C4-2B (cell line): ENCODE data around the gene USP25.

Experiments used
- ZFX ChIP-seq: fragments of 450-650 bp; IDR thresholded peaks from 2 replicates; pipeline ENCODE4 v1.6.1; 2017
- TF ChIP-seq, protein P1 (sequence below): fragments of 450-650 bp; conservative IDR thresholded peaks from 2 replicates; pipeline ENCODE4 v1.5.1; 2017; ENCODE audit warnings: mild to moderate bottlenecking

DNA sequence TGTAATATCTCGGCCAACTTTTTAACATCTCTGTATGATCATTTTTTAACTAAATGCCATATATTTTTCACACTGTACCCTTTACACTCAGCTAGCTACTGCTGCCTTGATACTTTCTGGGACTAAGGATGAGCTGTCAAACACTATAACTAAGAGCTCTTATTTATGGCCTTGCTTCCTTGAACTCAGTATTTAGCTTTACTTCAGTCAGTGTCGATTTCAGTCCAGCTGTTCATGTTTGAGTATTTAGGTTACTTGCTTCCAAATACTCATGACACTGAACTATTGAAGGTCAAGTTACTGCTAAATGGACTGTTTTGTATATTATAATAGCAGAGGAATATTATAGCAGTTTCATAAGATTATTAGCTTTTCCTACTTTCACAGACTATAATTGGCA, 25.9 kb upstream of the USP25 start:
- TF ChIP-seq, protein P1, sequence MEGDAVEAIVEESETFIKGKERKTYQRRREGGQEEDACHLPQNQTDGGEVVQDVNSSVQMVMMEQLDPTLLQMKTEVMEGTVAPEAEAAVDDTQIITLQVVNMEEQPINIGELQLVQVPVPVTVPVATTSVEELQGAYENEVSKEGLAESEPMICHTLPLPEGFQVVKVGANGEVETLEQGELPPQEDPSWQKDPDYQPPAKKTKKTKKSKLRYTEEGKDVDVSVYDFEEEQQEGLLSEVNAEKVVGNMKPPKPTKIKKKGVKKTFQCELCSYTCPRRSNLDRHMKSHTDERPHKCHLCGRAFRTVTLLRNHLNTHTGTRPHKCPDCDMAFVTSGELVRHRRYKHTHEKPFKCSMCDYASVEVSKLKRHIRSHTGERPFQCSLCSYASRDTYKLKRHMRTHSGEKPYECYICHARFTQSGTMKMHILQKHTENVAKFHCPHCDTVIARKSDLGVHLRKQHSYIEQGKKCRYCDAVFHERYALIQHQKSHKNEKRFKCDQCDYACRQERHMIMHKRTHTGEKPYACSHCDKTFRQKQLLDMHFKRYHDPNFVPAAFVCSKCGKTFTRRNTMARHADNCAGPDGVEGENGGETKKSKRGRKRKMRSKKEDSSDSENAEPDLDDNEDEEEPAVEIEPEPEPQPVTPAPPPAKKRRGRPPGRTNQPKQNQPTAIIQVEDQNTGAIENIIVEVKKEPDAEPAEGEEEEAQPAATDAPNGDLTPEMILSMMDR: no peak
- TF ChIP-seq ZFX: no peak
